GM15510 (cell line): ENCODE results near the gene ELMO1.

Experiments
- POLR2A ChIP-seq: IDR thresholded peaks from 3 replicates; pipeline ENCODE4 v1.6.1; 2011; ENCODE audit warnings: borderline replicate concordance; ENCODE audit not compliant: insufficient read length; ENCODE audit errors: extremely low read depth

The ELMO1 gene

GRCh38 chr7:37362802-37363201 lies 85.9 kb downstream of the ELMO1 start:
- TF ChIP-seq POLR2A: no peak

- TF ChIP-seq POLR2A: no peak
These were observed 88.2 kb downstream of the ELMO1 start for GRCh38 chr7:37360484-37360883.

DNA sequence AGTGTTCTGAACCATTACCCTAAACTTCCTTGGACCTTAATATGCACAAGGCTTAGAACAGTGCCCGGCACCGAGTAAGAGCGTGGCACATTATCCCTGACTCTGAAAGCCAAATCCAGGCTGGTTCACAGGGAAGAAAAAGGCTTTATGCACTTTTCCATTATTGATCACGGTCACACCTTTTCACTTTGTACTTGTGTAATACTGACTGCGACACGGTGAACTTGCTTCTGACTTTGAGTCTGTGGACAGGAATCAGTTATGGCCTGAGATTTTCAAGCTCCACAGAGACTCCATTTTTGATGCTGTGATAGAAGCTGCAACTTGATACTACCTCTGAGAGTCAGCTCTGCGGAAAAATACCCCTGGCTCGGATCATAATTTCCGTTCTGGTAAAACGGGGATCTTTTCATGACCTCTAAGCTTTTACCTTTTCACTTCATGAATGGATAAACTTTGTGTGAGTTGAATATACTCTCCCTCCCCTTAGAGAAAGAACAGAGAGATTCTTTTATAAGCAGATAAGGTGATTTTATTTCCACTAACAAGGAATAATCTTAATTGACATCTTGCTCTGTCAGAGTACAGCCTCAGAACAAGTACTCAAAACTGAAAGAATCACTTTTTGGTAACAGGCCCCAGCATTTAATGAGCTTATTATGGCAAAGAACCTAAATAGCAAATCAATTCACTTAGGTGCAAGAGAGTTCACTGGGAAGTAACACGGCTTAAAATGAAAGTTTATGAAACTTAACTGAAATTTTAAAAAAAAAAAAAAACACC lies 88.8 kb downstream of the ELMO1 start:
- TF ChIP-seq POLR2A: no peak

- no peak for TF ChIP-seq POLR2A
These were observed 89.5 kb downstream of the ELMO1 start for GRCh38 chr7:37359180-37359579.

- no peak for TF ChIP-seq POLR2A
These were observed 91.0 kb downstream of the ELMO1 start for GRCh38 chr7:37357637-37357996.

DNA sequence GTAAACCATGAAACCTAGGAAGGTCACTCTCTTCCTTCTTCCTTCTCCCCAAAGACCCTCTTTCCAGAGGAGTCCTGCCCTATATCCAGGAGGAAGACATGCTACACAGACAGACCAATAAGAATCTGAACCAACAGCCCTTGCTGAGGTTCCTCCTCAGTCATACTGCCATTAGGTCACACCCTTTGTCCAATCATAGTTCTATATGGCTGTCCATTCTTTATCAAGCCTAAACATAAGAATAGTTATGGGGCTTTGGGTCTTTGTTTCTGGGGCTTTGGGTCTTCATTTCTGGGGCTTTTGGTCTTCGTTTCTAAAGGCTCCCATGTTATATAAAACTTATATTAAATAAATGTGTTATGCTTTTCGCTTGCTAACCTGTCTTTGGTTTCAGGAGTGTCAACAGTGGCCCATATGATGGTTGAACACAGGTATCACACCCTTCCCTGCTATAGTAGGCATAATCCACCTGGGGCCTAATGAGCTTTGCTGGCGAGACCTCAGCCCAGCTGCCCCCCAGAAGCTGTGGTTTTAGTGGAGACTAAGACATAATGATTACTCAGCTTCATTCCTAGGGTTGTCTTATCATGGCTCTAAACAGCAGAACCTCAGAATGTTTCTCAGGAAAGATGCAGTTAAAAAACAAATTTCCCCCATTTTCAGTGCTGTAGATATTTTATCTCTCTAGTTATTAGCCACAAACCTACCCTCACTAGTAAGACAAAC lies 91.6 kb downstream of the ELMO1 start:
- TF ChIP-seq POLR2A: no peak

GRCh38 chr7:37354656-37355131 lies 94.0 kb downstream of the ELMO1 start:
- TF ChIP-seq POLR2A: no peak

GRCh38 chr7:37353949-37354655 lies 94.6 kb downstream of the ELMO1 start:
- TF ChIP-seq POLR2A: no peak

- TF ChIP-seq POLR2A: no peak
These were observed 95.4 kb downstream of the ELMO1 start for GRCh38 chr7:37352974-37353948.

DNA sequence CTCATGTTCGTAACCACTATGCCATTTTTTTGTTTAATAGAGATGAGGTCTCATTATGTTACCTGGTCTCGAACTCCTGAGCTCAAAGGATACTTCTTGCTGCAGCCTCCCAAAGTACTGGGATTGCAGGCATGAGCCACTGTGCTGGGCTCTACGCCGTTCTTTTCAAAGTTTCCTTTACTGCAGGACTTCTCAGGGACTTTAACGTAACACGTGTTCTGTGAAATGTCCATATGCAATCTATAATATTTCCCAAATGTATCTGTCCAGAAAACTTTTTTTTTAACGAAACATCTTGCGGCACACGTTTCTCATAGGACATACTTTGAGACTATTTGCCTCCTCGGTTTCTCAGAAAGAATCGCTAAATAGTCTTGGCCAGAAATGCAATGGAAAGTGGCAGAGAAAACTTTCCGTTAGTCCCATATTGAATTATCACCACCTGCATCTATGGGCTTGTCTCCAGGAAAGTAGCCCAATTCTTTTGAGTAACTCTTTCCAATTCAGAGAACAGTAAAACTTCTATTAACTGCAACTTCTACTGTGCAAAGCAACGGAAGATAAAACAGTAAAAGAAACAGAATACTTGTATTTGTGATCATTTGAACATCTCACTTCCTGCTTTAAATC lies 96.3 kb downstream of the ELMO1 start:
- TF ChIP-seq POLR2A: no peak

GRCh38 chr7:37351716-37352115 lies 96.9 kb downstream of the ELMO1 start:
- no peak for TF ChIP-seq POLR2A

GRCh38 chr7:37349979-37350590 lies 98.6 kb downstream of the ELMO1 start:
- TF ChIP-seq POLR2A: no peak

DNA sequence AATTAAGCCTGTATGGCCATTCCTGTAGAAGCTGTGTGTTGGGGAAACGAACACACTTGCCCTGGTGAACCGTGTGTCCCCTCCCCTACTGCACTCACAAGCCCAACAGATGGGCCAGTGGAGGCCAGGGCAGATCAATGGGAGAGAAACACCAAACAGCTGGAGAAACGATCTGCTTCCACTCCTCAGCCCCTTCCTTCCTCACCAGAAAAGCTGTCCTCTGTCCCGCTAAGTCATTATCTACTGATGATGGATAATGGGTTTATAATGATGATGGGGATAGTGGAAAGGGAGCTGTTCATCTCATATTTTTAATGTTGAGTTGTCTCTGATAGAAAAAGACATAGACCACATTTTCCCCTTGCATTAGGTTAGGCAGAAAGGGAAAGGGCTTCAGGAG lies 99.7 kb downstream of the ELMO1 start:
- no peak for TF ChIP-seq POLR2A

- TF ChIP-seq POLR2A: no peak
These were observed 101.9 kb downstream of the ELMO1 start for GRCh38 chr7:37346761-37347160.

GRCh38 chr7:37344886-37345579 lies 103.6 kb downstream of the ELMO1 start:
- no peak for TF ChIP-seq POLR2A
